GM19025 (cell line): Measurements from ENCODE around the gene AKIRIN2.
"Not testable (repeated sequence)": the region's sequence is repeated elsewhere in the genome, so short reads cannot be mapped to it uniquely, and the experiment has no call there.

Experiments
- ATAC-seq: cut with Tn5 transposase; IDR thresholded peaks from one replicate; pipeline ENCODE4 v1.9.1; 2021; ENCODE audit warnings: mild to moderate bottlenecking, low read depth, moderate library complexity; ENCODE audit not compliant: unreplicated experiment

AKIRIN2 gene

DNA sequence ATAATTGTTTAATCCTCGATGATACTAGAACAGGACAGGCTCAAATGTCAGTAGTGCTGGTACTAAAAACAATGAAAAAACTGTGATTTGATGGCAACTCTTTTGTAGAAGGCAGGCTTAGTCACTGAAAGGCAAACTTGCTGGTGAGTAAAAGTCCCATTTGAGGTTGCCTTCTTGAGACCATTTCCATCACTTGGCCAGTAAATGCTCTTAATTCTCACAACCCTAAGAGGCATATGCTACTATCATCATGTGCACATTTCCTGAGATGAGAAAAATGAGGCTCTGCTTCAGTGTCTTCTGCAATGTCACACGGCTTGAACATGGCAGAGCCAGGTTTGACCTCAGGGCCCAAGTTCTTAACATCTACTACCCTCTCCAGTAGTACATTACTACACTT lies 9.9 kb downstream of the AKIRIN2 start:
- no peak for ATAC-seq

DNA sequence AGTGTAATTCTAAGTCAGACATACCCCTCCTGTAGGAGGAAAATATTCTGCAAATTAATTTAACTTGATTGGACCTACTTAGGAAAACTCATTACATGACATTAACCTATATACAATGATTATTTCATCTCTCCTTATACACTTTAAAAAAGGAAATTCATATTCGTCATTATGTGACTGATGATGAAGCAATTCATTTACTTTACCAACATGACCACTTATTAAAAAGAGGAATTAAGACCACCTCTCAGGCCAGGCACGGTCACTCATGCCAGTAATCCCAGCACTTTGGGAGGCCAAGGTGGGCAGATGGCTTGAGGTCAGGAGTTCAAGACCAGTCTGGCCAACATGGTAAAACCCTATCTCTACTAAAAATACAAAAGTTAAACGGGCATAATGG lies 11.6 kb downstream of the AKIRIN2 start:
- ATAC-seq: no peak

DNA sequence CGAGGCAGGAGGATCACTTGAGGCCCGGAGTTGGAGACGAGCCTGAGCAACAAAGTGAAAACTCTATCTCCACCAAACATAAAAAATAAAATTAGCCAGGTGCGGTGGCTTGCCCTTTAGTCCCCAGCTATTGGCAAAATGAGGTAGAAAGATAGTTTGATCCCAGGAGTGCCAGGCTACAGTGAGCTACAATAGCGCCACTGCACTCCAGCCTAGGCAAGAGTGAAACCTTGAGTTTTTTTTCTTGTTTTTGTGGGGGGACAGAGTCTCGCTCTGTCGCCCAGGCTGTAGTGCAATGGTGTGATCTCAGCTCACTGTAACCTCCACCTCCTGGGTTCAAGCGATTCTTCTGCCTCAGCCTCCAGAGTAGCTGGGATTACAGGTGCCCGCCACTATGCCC lies 14.1 kb downstream of the AKIRIN2 start:
- not testable (repeated sequence) for ATAC-seq

DNA sequence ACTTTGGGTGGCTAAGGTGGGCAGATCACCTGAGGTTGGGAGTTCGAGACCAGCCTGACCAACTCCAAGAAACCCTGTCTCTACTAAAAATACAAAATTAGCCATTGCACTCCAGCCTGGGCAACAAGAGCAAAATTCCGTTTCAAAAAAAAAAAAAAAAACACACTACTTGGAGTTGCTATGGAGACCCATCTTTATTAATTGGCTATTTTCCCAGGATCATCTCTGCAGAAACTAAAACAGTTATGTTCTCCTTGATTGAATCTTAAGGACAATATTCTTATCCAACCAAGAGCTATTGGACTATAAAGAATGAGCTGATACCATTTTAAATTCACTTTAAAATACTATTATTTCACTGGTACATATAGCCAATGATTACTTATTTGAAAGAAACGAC lies 14.7 kb downstream of the AKIRIN2 start:
- ATAC-seq: no peak

DNA sequence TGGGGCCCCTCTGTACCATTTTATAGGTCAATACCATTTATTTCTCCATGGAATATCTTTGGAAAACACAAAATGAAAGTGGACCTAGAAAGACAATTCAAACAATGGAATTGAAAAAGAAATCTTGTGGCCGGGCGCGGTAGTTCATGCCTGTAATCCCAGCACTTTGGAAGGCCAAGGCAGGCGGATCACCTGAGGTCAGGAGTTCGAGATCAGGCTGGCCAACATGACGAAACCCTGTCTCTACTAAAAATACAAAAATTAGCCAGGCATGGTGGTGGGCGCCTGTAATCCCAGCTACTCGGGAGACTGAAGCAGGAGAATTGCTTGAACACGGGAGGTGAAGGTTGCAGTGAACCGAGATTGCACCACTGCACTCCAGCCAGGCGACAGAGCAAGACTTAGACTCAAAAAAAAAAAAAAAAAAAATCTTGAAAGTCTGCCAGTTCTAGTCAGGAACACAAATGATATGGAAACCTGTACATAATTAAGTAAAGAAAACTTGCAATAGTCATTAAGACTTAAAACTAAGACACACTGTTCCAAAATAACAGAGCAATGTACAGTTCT lies 15.3 kb downstream of the AKIRIN2 start:
- not testable (repeated sequence) for ATAC-seq

DNA sequence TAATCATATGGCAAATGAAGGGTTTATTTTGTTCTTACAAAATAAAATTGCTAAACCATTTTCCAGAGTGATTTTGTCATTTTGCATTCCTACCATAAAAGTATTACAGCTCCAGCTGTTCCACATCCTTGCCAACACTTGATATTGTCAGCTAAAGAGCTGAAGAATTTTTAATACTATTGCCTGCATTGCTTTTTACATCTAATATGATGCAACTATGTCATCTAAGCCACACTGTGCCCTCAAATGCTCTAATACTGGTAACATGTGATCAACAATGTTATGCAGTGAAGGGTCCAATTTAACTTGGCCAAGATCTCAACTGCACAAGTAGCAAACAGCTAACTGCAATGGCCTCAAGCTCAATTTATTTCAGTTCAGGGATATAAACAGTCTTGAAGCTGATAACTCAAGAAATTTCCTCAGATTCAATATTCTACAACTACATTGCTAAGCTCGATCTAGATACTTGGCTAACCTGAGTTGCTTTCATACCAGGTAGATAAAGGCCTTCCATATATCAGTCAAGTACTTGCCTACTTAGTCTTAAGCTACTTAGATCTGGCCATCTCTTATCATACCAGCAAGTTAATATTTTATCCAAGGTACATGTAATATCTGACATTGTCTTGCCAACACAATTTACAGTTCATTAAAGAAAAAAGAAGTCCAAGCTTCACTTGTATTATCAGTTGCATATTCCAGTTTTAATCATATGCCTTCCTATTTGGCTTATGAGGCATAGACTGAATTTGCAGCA lies 17.0 kb downstream of the AKIRIN2 start:
- ATAC-seq: no peak

DNA sequence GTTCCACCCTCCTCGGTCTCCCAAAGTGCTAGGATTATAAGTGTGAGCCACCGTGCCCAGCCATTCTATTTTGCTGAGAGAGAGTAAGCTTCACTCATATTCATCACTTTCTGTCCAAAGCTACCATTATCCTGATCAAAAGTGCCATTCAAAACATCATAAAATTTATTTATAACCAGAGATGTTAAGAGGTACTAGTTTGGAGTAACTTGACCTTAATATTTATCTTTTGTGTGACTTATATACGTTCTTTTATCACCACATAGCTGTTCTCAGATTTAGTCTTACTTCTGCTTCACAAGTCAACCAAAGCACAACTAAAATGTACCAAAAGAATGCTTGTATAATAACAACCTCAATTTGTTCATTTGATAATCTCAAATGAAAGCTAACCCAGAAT lies 18.1 kb downstream of the AKIRIN2 start:
- no peak for ATAC-seq

DNA sequence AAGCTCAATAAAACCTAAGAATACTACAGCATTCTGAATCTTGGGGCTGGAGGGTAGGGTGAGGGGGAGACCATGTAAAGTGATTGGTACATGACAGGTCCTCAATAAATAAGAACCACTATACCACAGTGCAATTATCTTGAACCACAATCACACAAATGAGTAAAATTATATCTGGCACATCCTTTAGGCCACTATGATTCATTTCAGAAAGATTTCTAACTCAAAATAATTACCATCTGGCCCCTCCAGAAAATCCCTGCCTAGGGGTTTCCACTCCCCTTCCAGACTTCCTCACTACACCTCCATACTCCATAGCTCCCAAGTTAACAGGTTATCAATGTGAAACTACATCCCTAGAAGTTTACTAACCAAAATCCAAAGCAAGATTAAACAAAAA lies 19.7 kb downstream of the AKIRIN2 start:
- ATAC-seq: no peak

DNA sequence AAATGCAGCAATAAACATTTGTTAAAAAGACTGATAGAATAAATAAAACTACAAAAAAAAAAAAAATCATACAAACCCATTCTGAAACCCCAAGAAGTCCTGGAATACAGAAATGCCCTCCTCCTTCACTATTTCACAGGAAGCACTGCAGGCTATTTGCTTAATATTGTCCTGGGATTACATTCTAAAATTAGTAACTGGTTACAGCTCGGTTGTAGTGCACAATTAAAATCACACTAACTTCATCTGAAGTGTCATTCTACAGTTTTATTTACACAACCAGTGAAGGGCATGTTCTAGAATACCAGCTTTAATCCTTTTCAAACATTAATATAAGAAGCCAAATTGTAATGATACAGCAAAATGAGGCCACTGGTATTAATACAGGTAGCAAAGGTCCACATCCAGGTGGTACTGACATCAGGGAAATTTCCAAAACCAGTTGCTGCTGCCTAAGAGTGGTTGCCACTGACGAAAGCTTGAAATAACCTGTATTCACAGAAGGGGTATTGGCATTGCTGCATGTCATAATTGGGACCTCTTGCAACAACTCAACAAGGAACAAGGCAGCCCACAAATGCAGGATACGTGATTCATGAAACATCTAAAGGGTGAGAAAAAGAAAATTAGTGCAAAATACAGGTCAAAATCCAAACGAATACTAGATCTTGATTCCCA lies 26.9 kb downstream of the AKIRIN2 start:
- no peak for ATAC-seq

DNA sequence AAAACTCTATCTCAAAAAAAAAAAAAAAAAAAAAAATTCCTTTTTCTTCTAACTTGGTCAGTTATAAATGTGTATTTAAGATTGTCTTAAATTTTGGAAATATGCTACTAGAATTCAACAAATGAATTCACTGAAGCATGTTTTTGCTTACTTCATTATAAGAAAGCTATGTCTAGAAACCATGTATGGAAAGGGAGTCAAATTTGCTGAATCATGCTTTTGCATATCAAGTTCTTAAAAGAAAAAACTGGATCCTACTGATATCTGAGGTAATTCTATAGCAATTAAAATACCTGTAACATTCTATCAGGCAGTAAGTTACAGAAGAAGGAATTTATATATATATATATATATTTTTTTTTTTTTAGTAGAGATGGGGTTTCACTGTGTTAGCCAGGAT lies 27.7 kb downstream of the AKIRIN2 start:
- no peak for ATAC-seq

DNA sequence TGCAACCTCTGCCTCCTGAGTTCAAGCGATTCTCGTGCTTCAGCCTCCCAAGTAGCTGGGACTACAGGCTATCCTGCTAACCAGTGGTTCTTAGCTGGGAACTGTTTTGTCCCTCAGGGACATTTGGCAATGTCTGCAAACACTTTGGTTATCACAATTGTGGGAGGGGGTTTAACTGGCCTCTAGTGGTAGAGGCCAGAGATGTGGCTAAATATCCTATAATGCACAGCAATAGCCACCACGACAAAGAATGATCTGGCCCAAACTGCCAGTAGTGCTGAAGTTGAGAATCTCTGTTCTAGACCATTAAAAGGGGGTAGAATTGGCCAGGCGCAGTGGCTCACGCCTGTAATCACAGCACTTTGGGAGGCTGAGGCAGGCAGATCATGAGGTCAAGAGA lies 28.8 kb downstream of the AKIRIN2 start:
- no peak for ATAC-seq

DNA sequence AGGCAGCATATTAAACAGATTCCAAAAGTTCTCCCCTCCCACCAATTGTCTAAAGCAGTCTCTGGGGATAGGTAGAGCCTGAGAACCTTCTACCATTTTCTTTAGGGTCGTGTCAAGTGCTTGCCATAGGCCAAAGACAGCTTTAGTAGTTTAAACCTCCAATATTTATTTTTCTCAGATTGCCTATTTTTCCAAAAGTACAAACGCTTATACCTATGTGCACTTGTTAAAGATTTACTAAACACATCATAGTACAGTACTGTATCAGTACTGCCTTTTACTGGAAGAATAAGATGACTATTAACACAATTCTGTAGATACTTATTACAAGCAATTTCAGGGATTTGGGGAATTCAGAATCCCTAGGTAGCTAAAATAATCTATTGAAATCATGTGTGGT lies 29.4 kb downstream of the AKIRIN2 start:
- no peak for ATAC-seq

DNA sequence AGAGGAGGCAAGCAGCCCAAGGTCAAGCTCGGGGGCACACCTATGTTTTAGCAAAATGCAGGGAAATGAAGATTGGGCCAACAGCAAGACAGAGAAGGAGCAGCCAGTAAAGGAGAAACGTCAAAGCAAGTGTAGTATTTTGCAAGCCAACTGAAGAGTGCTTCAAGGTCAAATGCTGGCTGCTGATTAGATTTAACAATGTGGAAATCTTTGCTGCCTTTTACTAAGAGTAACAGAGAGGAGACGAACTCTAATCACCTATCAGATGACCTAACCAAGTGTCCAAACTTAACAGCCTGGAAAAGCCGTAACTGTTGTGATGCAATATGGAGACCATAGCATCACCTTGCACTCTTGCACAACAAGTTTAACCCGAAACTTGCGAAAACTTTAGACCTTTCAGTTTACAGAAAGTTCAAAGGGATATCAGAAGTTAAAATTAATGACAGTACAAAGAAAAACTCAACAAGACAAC lies 30.4 kb downstream of the AKIRIN2 start:
- ATAC-seq: no peak

DNA sequence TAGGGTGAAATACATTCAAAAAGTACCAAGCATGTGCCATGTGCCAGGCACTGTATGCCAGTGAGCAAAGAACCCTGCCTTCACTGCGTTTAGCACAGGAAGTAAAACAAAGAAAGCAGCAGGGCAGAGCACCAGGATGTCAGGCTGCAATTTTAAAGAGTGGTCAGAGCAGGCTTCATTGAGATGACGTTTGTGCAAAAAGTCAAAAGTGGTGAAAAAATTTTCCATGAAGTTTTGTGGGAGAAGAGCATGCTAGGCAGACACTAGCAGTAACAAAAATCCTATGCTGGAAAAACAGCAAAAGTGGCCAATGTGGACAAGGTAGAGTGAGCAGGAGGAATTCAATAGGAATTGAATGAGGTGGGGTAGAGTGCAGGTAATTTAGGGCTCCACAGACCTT lies 31.3 kb downstream of the AKIRIN2 start:
- ATAC-seq: no peak

DNA sequence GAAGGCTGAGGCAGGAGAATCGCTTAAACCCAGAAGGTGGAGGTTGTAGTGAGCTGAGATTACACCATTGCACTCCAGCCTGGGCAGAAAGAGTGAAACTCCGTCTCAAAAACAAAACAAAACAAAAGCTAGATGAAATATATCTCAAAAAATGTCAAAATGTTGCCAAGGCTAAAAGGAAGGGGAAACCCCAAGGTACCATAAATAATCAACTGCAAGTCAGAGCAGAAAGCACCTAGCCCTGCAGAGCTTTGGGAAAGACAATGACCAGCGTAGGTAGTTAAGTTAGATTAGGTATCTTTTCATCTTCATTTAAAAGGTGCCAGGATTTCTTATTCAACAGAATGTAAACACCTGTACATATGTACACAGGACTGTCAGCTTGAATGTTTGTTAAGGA lies 33.0 kb downstream of the AKIRIN2 start:
- no peak for ATAC-seq

DNA sequence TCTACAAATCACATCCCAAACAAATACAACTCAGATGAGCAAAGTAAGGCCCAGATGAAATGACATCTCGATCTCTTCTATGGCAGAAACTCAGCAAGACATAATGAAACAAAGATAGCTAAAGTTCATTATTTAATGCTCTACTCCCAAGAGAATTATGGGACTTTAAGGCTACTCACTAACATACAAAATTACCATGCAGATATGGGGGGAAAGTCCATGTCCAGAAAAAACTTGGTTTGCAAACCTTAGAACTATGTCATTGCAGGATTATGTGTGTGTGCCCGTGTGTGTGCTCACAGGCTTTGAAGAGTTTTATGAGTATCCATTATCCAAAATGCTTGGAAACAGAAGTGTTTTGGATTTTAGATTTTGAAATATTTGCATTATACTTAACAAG lies 34.0 kb downstream of the AKIRIN2 start:
- ATAC-seq: no peak

DNA sequence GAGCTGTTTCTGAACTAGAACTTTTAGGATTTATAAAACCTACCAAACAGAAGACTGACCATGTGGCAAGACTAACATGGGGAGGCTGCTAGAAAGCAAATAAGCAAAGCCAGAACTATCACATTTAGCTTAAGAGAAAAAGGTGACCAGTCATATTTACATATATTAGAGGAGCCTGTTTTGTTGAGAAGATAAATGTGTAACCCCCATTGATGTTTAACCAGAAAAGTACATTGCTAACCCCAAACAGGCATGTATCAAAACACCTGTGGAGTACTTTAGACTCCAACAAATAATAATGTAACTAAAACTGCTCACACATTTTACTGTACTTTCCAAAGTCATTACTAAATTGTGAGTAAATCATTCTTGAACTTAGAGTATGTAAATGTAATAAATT lies 35.0 kb downstream of the AKIRIN2 start:
- peak; percentile 52 for ATAC-seq

DNA sequence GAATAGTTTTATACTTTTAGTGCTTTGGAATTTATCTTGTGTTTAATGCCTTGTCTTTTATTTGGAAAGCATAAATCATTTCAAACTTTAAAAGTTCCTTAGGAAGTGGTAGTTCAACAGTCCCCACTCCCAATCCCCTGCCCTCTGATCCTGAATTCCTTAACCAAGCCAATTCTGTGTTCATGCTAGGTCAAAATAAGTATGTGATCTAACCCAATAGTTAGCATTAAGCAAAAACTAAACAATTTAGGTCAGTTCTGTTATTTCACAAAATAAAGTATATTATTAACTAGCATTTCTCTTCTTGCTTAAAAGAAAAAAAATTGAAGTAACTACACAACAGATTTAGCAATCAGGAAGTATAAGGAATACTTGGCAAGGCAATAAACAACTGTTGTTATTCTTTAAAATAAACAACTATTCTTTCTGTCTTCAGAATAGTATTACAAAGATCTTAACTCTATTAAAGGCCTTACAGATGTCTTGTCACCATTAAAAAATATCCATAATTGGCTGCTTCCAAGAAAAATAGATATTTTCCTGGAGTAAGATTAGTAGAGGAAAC lies 37.0 kb downstream of the AKIRIN2 start:
- ATAC-seq: no peak

DNA sequence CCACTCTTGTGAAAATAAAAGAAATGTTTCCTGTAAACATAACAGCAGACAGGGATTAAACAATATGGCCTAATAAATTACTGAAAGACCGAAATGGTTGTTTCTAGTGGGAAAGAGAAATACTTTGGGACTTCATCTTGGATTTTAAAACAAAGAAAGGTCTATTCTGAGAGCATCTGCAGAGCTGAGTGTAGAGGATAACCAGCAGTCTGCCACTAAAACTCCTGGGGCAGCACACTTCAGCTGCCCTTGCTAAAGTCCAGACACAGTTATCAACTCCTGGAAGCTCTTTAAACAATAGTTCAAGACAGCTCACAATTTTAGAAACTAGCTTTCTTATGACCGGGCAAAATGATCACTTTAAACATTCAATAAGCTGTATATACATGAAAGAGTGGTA lies 38.6 kb downstream of the AKIRIN2 start:
- ATAC-seq: no peak

DNA sequence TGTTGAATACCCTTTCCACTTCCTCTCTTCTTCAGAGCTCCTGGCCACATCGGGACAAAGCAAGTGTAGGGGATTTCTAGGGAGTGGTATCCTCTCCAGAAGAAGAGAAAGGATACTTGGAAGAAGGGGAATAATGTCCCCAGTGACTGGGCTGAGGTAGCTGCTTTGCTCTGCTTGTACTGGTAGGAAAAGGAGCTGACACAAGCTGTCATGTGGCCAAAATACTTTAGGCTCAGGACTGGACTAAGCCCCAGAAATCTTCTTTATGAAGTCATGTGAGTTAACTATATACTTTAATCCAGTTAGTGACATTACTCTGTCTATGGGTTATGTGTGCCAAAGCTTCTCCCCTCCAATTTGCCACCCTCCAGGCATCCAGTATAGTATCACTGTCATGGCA lies 40.5 kb downstream of the AKIRIN2 start:
- no peak for ATAC-seq

DNA sequence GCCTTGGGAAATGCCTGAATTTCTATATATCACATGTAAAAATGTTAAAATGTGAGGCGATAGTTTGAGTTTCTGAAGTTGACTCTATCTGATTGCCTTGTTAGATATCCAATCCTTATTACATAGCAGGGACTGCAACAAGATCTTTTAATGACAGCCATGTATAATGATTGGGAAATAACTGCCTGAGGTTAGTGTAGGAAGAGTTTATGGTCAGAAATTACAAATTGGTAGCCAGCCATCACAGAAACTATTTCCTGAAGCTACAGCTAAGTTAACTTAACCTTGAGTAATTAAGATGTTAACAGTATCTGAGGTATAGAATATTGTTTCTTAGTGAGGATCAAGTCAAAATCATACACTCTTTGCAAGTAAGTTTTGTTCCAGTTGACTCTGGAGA lies 41.0 kb downstream of the AKIRIN2 start:
- ATAC-seq: no peak
